Erythroblast (primary cell): ENCODE measurements around the gene ESYT3.
"Not testable (repeated sequence)": the region's sequence is repeated elsewhere in the genome, so short reads cannot be mapped to it uniquely, and the experiment has no call there.

Source experiments
- GATA1 ChIP-seq: IDR thresholded peaks from 2 replicates; pipeline ENCODE4 v1.6.1; 2011; ENCODE audit warnings: low read depth, mild to moderate bottlenecking, control low read depth, low read length, moderate library complexity
- POLR2A ChIP-seq: IDR thresholded peaks from 2 replicates; pipeline ENCODE4 v1.6.1; 2011; ENCODE audit warnings: mild to moderate bottlenecking, low read length

DNA sequence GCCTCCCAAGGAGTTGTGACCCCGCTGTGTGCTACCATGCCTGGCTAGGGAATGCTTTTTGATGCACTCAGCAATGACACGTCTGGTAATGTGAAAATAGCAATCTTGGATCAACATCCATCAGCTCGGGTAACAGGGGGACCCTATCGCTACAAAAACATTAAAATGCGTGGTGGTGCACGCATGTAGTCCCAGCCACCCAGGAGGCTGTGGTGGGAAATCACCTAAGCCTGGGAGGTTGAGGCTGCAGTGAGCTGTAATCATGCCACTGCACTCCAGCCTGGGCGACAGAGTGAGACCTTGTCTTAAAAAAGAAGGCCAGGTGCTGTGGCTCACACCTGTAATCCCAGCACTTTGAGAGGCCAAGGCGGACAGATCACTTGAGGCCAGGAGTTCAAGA, 19.5 kb downstream of the ESYT3 start:
- not testable (repeated sequence) for TF ChIP-seq POLR2A, GATA1
